ENCODE measurements around the gene TNF.
A peak's percentile ranks its signal among the peaks of the same experiment; 100 is the strongest.
"Not testable (repeated sequence)": the region's sequence is repeated elsewhere in the genome, so short reads cannot be mapped to it uniquely, and the experiment has no call there.

GRCh38 chr6:31551371-31551770, 24.0 kb upstream of the TNF start:
- not testable (repeated sequence) for TF ChIP-seq POLR2A (IDR thresholded peaks at IDR 0.05; ENCODE audit: extremely low read depth, insufficient read length); MAX (IDR thresholded peaks at IDR 0.05; ENCODE audit: low read depth, low read length)
- peak; percentile 85 for TF ChIP-seq CTCF (IDR thresholded peaks at IDR 0.05; ENCODE audit: low read depth, low read length)
- TF ChIP-seq MYC (IDR thresholded peaks at IDR 0.05; ENCODE audit: low read depth, low read length), result peak; percentile 45; the same call in 1 of the 2 replicates

Data from NB4 (cell line).